Keratinocyte (primary cell): ENCODE results near the gene DNAJC13. TPM values are rescaled to one million over a fixed set of nuclear protein-coding genes. Genes with fewer than 3 reads are reported as not detected.

Experiments
- DNase-seq: peaks from one replicate; pipeline ENCODE4 v3.0.0-alpha.2; 2011; ENCODE audit warnings: low read depth, missing footprints, low spot score
- FAIRE-seq: peaks from 2 replicates; lab custom pipeline; 2011; peaks lifted over from hg19 to GRCh38; lab: Jason Lieb, UNC
- H2AFZ ChIP-seq: 2 replicates; pipeline ENCODE4 v1.6.0; 2012; ENCODE audit warnings: low read length, control low read depth, inconsistent platforms; ENCODE audit not compliant: control insufficient read depth
- H3K27ac ChIP-seq: 2 replicates; pipeline ENCODE4 v1.5.1; 2011; ENCODE audit warnings: low read length; ENCODE audit not compliant: control insufficient read depth, insufficient read depth
- H3K27me3 ChIP-seq: 3 replicates; pipeline ENCODE4 v1.6.0; 2011; ENCODE audit warnings: low read length; ENCODE audit not compliant: control insufficient read depth, insufficient read depth; ENCODE audit errors: extremely low read depth
- H3K36me3 ChIP-seq, 2 experiments: 2 replicates in 1 of 2; 3 replicates in 1 of 2; pipeline ENCODE4 v1.5.1; 2011; ENCODE audit warnings: low read length in 2 of 2, mild to moderate bottlenecking in 1 of 2; ENCODE audit not compliant: control insufficient read depth in 2 of 2, insufficient read depth in 2 of 2; ENCODE audit errors: extremely low read depth in 1 of 2
- H3K4me1 ChIP-seq: 3 replicates; pipeline ENCODE4 v1.5.1; 2011; ENCODE audit warnings: low read length; ENCODE audit not compliant: control insufficient read depth, insufficient read depth; ENCODE audit errors: extremely low read depth
- H3K4me2 ChIP-seq: 3 replicates; pipeline ENCODE4 v1.6.0; 2011; ENCODE audit warnings: low read depth, low read length; ENCODE audit not compliant: control insufficient read depth, insufficient read depth; ENCODE audit errors: extremely low read depth
- H3K4me3 ChIP-seq, 3 experiments: fragments of 200-600 bp in 1 of 3; sonication (generic) in 1 of 3; 2 replicates in 2 of 3; 3 replicates in 1 of 3; pipeline ENCODE4 v1.5.1; 2011 to 2016; ENCODE audit warnings: low read length in 3 of 3, mild to moderate bottlenecking in 3 of 3, control low read depth in 2 of 3, inconsistent platforms in 1 of 3, low read depth in 1 of 3, mixed read lengths in 1 of 3, mixed run types in 1 of 3, moderate library complexity in 1 of 3; ENCODE audit not compliant: control insufficient read depth in 2 of 3, insufficient read depth in 2 of 3; ENCODE audit errors: extremely low read depth in 1 of 3
- H3K79me2 ChIP-seq: 2 replicates; pipeline ENCODE4 v1.6.0; 2012; ENCODE audit warnings: low read length; ENCODE audit not compliant: control insufficient read depth, insufficient read depth
- H3K9ac ChIP-seq: 3 replicates; pipeline ENCODE4 v1.6.0; 2011; ENCODE audit warnings: low read length; ENCODE audit not compliant: control insufficient read depth, insufficient read depth; ENCODE audit errors: extremely low read depth
- H3K9me1 ChIP-seq: 3 replicates; pipeline ENCODE4 v1.6.0; 2011; ENCODE audit warnings: low read length; ENCODE audit not compliant: control insufficient read depth, insufficient read depth; ENCODE audit errors: extremely low read depth
- H3K9me3 ChIP-seq: 2 replicates; pipeline ENCODE4 v1.5.1; 2012; ENCODE audit warnings: low read depth, low read length; ENCODE audit not compliant: control insufficient read depth
- H4K20me1 ChIP-seq: 3 replicates; pipeline ENCODE4 v1.6.0; 2011; ENCODE audit warnings: low read length; ENCODE audit not compliant: control insufficient read depth, insufficient read depth; ENCODE audit errors: extremely low read depth
- CTCF ChIP-seq, 3 experiments: IDR thresholded peaks in 1 of 3; conservative IDR thresholded peaks in 1 of 3; optimal IDR thresholded peaks in 1 of 3; 2 replicates in 2 of 3; 3 replicates in 1 of 3; pipeline versions ENCODE3 to v1.5.1; 2011; ENCODE audit warnings: low read length in 3 of 3, mild to moderate bottlenecking in 3 of 3, moderate library complexity in 2 of 3, control low read depth in 1 of 3, inconsistent platforms in 1 of 3; ENCODE audit not compliant: insufficient read depth in 2 of 3; ENCODE audit errors: extremely low read depth in 1 of 3
- EZH2 ChIP-seq: IDR thresholded peaks from one replicate; pipeline ENCODE4 v1.6.1; 2012; ENCODE audit warnings: inconsistent platforms, mild to moderate bottlenecking, low read length, moderate library complexity
- dilution Hi-C: fragments of 300-500 bp; cut with MboI; formaldehyde crosslinking; loops from one replicate; pipeline ENCODE4 v1.7.0; 2020; ENCODE audit warnings: low sequenced_read_pairs; ENCODE audit not compliant: extremely low pct_ligation_motif_present
- polyA plus RNA-seq, 5 experiments: library from polyadenylated mRNA; depleted of rRNA in 3 of 5; stranded (reverse) in 3 of 5; stranded (forward) in 1 of 5; unstranded in 1 of 5; fragments of >200 nt; gene quantifications; 1 replicate in 1 of 5; 2 replicates in 3 of 5; 3 replicates in 1 of 5; pipeline versions ENCODE4 v1.2.1 to v1.2.3, GENCODE V29; 2011 to 2012; ENCODE audit warnings: missing spikeins in 2 of 5, low read depth in 1 of 5, low replicate concordance in 1 of 5

The DNAJC13 gene
- polyA plus RNA-seq, 1 donor (not counting 4 experiments of a cell fraction or from before 2014, with no cell fraction given), result 24.3 TPM

GRCh38 chr3:132407025-132407424, 10.3 kb upstream of the DNAJC13 start:
- Histone ChIP-seq H4K20me1 (no peaks in the 10 kb centered on the region), H3K9ac (no peak overlapping the region), H3K9me3 (no peaks in the 10 kb centered on the region), H3K4me3 (no peak overlapping the region), H3K4me2 (no peak overlapping the region), H3K27me3 (no peaks in the 10 kb centered on the region), H2AFZ (no peak overlapping the region), H3K79me2 (no peaks in the 10 kb centered on the region), H3K36me3 (no peaks in the 10 kb centered on the region), H3K27ac (no peak overlapping the region), H3K4me1 (no peaks in the 10 kb centered on the region), H3K9me1 (no peaks in the 10 kb centered on the region)
- no peak for TF ChIP-seq EZH2
- no peak for TF ChIP-seq CTCF (optimal IDR thresholded peaks at IDR 0.05 in 1 of 3, IDR thresholded peaks at IDR 0.05 in 1 of 3, conservative IDR thresholded peaks at IDR 0.05 in 1 of 3; ENCODE audit: extremely low read depth in 1 of 3, insufficient read depth in 2 of 3, low read length in 3 of 3)
- DNase-seq, result no peak
- no peak for FAIRE-seq
- dilution Hi-C loops, result no loop called here

DNA sequence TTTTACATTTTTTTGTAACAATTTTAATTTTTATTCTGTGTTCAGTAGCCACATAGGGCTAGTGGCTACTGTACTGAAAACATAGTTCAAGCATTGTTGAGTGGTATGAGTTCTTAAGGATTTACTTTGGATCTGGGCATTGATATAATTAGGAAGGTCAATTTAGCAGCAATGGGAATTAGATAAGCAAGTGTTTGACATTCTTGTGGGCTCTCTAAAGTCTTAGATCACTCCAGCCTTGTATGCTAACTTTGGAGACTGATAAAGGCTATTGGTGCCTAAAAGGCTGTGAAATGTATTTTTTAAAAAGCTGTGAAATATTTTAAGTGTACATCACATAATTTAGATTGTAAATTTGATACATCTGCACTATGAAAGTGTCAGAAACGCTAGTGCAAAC, 2.5 kb upstream of the DNAJC13 start:
- H3K9me3 ChIP-seq, result no peaks in the 10 kb centered on the region
- no peaks in the 10 kb centered on the region for H3K9me1 ChIP-seq
- H3K27me3 ChIP-seq, result no peaks in the 10 kb centered on the region
- peaks cover 21% of the 10 kb centered on the region for H3K79me2 ChIP-seq
- H3K9ac ChIP-seq, result no peak overlapping the region
- peaks cover 0 to under 1% of the 10 kb centered on the region in 2 experiments for H3K36me3 ChIP-seq
- H4K20me1 ChIP-seq, result no peaks in the 10 kb centered on the region
- H3K4me1 ChIP-seq, result peaks cover 8% of the 10 kb centered on the region
- H3K27ac ChIP-seq, result no peak overlapping the region
- TF ChIP-seq CTCF (optimal IDR thresholded peaks at IDR 0.05 in 1 of 3, IDR thresholded peaks at IDR 0.05 in 1 of 3, conservative IDR thresholded peaks at IDR 0.05 in 1 of 3; ENCODE audit: extremely low read depth in 1 of 3, insufficient read depth in 2 of 3, low read length in 3 of 3) (no peak), EZH2 (no peak)
- no peak for DNase-seq
- H3K4me3 ChIP-seq, result no peak overlapping the region
- no peak overlapping the region for H3K4me2 ChIP-seq
- dilution Hi-C loops, result no loop called here
- no peak for FAIRE-seq
- H2AFZ ChIP-seq, result no peak overlapping the region
